Spleen (tissue), 11 donors: ENCODE measurements around the gene NPTN. TPM values are rescaled to one million over a fixed set of nuclear protein-coding genes. Genes with fewer than 3 reads are reported as not detected.

Experiments used
- DNase-seq: peaks from one replicate; pipeline ENCODE4 v3.0.0-alpha.2; 2020
- H3K27ac ChIP-seq, 8 donors: fragments of 200-600 bp; sonication (generic) in 7 of 8; 1 replicate in 4 of 8; 2 replicates in 4 of 8; pipeline versions ENCODE4 v1.5.0 to v1.8.0; 2016 to 2021; ENCODE audit warnings: inconsistent platforms in 4 of 8, mild to moderate bottlenecking in 4 of 8, moderate library complexity in 1 of 8
- H3K27me3 ChIP-seq, 7 donors: fragments of 200-600 bp; sonication (generic) in 6 of 7; replicated peaks in 1 of 7; 1 replicate in 4 of 7; 2 replicates in 3 of 7; pipeline versions ENCODE4 v1.5.0 to v1.8.0; 2016 to 2021; ENCODE audit warnings: inconsistent platforms in 3 of 7, mild to moderate bottlenecking in 1 of 7
- H3K36me3 ChIP-seq, 6 donors: fragments of 200-600 bp; sonication (generic) in 5 of 6; 1 replicate in 4 of 6; 2 replicates in 2 of 6; pipeline versions ENCODE4 v1.5.0 to v1.8.0; 2016 to 2021; ENCODE audit warnings: inconsistent platforms in 2 of 6
- H3K4me1 ChIP-seq, 6 donors: fragments of 200-600 bp; sonication (generic) in 5 of 6; 1 replicate in 3 of 6; 2 replicates in 3 of 6; pipeline versions ENCODE4 v1.5.0 to v1.8.0; 2016 to 2021; ENCODE audit warnings: inconsistent platforms in 3 of 6
- H3K4me3 ChIP-seq, 8 donors: fragments of 200-600 bp; sonication (generic) in 7 of 8; 1 replicate in 4 of 8; 2 replicates in 4 of 8; pipeline versions ENCODE4 v1.5.0 to v1.8.0; 2016 to 2021; ENCODE audit warnings: inconsistent platforms in 4 of 8, mild to moderate bottlenecking in 4 of 8, moderate library complexity in 2 of 8
- H3K9me3 ChIP-seq, 8 donors: fragments of 200-600 bp; sonication (generic) in 7 of 8; 1 replicate in 4 of 8; 2 replicates in 4 of 8; pipeline versions ENCODE4 v1.5.0 to v1.8.0; 2016 to 2021; ENCODE audit warnings: inconsistent platforms in 4 of 8
- CTCF ChIP-seq, 11 experiments: fragments of 200-600 bp in 7 of 11; fragments of 450-650 bp in 4 of 11; sonication (generic) in 4 of 11; IDR thresholded peaks in 8 of 11; conservative IDR thresholded peaks in 3 of 11; 1 replicate in 7 of 11; 2 replicates in 4 of 11; pipeline versions ENCODE4 v1.4.0 to v1.8.0; 2016 to 2021; ENCODE audit warnings: antibody characterized with exemption in 11 of 11, inconsistent platforms in 4 of 11, mild to moderate bottlenecking in 1 of 11
- POLR2A ChIP-seq, 3 donors: fragments of 450-650 bp; IDR thresholded peaks; one replicate each; pipeline ENCODE4 v1.5.1; 2017; ENCODE audit warnings: antibody characterized with exemption in 3 of 3, mild to moderate bottlenecking in 1 of 3
- POLR2AphosphoS5 ChIP-seq, 3 donors: sonication (generic); formaldehyde crosslinking; IDR thresholded peaks; one replicate each; pipeline ENCODE4 v1.5.1; 2017; ENCODE audit warnings: antibody characterized with exemption in 3 of 3
- WGBS, 5 donors: extraction: QIAGEN DNeasy Blood & Tissue Kit in 3 of 5; methylation state at CpG; one replicate each; pipeline versions ENCODE4 v1.1.5 to v1.1.7; 2013 to 2018; 5-methylcytosine and 5-hydroxymethylcytosine counted together
- intact Hi-C: fragments of 100-400 bp; cut with DNase I; formaldehyde crosslinking; loops from one replicate; pipeline ENCODE4 v1.15.0; 2023; ENCODE audit warnings: low total_unique reads
- polyA plus RNA-seq, 3 donors: library from polyadenylated mRNA; stranded (reverse); fragments of 200-250 nt; gene quantifications; one replicate each; pipeline ENCODE4 v1.2.1, GENCODE V29; 2013
- total RNA-seq, 7 donors: library from RNA; depleted of rRNA in 3 of 7; stranded (reverse); fragments of >200 nt in 3 of 7; fragmentation: NEBNext Ultra II Directional in 4 of 7; extraction: Animal tissue kit (Norgen Biotek cat#: 25700) in 4 of 7; gene quantifications; one replicate each; pipeline versions ENCODE4 v1.1.0 to v1.2.1, GENCODE V29; 2016 to 2021
- donor health status: healthy with polysubstance abuse.
- donor health status: DM: no; HTN: no; CAD: no; lungs with moderate emphysema.
- donor health status: DM: no; HTN: no; CAD: no.
- donor health status: Bipolar disorder and iron deficiency.
- donor health status: healthy.
- donor health status: DM: no; HTN: no; CAD: no.
- donor health status: DM: yes; HTN: yes; CAD: no.

NPTN gene
- total and polyA plus RNA-seq, 10 donors = 18.9 to 130 (median 99.4) TPM

DNA sequence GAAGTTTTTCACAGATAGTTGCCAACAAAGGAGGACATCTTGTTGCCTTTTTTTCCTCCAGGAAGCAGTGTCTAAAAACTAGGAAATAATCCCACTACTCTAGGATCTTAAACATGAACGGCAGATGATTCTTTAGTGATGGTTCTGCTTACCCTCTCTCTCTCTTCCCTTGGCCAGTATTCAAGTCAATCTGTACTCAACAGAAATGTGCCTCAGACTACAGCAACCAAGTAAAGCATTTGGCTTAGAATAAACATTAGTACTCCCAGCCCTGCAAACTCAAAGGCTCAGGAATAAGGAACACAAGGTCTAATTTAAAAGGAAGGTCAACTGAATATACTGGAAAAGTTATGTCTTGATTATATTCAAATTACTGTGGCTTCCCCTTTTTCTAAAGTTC lies 8.7 kb downstream of the NPTN start:
- no peaks in the 10 kb centered on the region for H3K36me3 ChIP-seq
- H3K4me1 ChIP-seq = peaks cover 14 to 97% (median 71%) of the 10 kb centered on the region in 6 donors
- H3K9me3 ChIP-seq = no peaks in the 10 kb centered on the region
- H3K27me3 ChIP-seq = no peaks in the 10 kb centered on the region
- no peak overlapping the region for H3K27ac ChIP-seq
- intact Hi-C loops = no loop called here
- TF ChIP-seq POLR2AphosphoS5 (IDR thresholded peaks at IDR 0.05) = no peak
- no peak for TF ChIP-seq POLR2A (IDR thresholded peaks at IDR 0.05)
- no peak for TF ChIP-seq CTCF (IDR thresholded peaks at IDR 0.05 in 8 of 11, conservative IDR thresholded peaks at IDR 0.05 in 3 of 11)
- no peak overlapping the region for H3K4me3 ChIP-seq
- no peak for DNase-seq
- 49 to 69% (median 59%) methylated on average over 1 of the region's 1 CpG for WGBS, 5 donors

DNA sequence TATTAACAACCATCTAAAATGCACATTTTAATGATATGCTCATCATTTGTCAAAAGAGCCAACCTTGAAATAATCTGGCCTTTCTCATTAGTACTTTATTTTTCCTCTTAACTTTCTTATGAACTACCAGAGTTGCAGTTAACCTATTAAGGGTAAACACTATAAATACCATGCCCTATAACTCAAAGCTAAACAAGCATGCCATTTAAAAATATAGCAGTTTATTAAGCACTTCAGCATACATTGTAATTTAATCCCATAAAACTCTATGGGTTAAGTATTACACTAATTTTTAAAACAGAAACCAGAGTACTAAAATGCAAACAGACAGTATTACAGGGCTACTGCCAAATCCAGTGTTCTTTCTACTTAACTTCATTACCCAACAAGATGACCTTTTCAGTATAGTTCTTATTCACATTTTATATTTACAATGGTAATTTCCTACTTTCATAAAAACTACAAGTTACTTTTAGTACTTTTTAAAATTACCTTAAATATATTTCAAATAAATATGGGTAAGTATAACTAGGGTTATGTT lies 11.8 kb downstream of the NPTN start:
- intact Hi-C loops = no loop called here
- no peaks in the 10 kb centered on the region for H3K27me3 ChIP-seq
- TF ChIP-seq POLR2A (IDR thresholded peaks at IDR 0.05) = no peak
- H3K27ac ChIP-seq = no peak overlapping the region
- H3K4me3 ChIP-seq = no peak overlapping the region
- peaks cover under 1 to 93% (median 52%) of the 10 kb centered on the region in 6 donors for H3K4me1 ChIP-seq
- DNase-seq = no peak
- no peaks in the 10 kb centered on the region for H3K9me3 ChIP-seq
- peaks cover 0 to 6% (median 0%) of the 10 kb centered on the region in 6 donors for H3K36me3 ChIP-seq

DNA sequence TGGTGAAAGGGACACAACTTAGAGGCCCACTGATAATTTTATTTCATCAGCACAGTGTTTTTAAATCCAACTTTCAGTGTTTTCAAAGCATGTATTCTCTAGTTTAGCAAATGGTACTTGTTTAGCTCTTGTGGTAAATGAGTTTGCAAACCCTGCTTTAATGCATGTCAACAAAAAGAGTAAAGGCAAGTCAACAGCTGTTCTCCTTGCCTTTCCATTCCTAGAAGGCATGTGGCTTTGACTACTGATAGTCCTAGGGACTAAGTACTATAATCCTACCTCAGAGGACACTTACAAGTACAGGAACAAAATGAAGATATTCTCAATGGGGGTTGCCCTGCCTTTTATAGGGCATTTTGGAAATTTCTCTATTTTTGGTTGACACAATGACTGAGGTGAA lies 13.1 kb downstream of the NPTN start:
- Histone ChIP-seq H3K4me1 (peaks cover 0 to 93% (median 44%) of the 10 kb centered on the region in 6 donors), H3K27ac (no peak overlapping the region), H3K27me3 (no peaks in the 10 kb centered on the region), H3K36me3 (peaks cover 0 to 6% (median 0%) of the 10 kb centered on the region in 6 donors), H3K9me3 (no peaks in the 10 kb centered on the region), H3K4me3 (no peak overlapping the region)
- no peak for DNase-seq
- intact Hi-C loops = no loop called here
- no peak for TF ChIP-seq POLR2AphosphoS5 (IDR thresholded peaks at IDR 0.05)
- TF ChIP-seq CTCF (IDR thresholded peaks at IDR 0.05 in 8 of 11, conservative IDR thresholded peaks at IDR 0.05 in 3 of 11) = no peak
- TF ChIP-seq POLR2A (IDR thresholded peaks at IDR 0.05) = no peak

GRCh38 chr15:73617913-73618312 lies 15.3 kb downstream of the NPTN start:
- Histone ChIP-seq H3K4me3 (no peak overlapping the region), H3K4me1 (peaks cover 0 to 82% (median 34%) of the 10 kb centered on the region in 6 donors), H3K27ac (no peak overlapping the region), H3K9me3 (no peaks in the 10 kb centered on the region), H3K27me3 (no peaks in the 10 kb centered on the region), H3K36me3 (peaks cover 0 to 6% (median 0%) of the 10 kb centered on the region in 6 donors)
- TF ChIP-seq POLR2AphosphoS5 (IDR thresholded peaks at IDR 0.05) = no peak
- no peak for TF ChIP-seq POLR2A (IDR thresholded peaks at IDR 0.05)
- TF ChIP-seq CTCF (IDR thresholded peaks at IDR 0.05 in 8 of 11, conservative IDR thresholded peaks at IDR 0.05 in 3 of 11) = no peak
- 81 to 89% (median 86%) methylated on average over 5 of the region's 5 CpGs for WGBS, 5 donors
- no peak for DNase-seq
- intact Hi-C loops = no loop called here
